Measurements from ENCODE around the gene CREB5. TPM values are rescaled to one million over a fixed set of nuclear protein-coding genes. Genes with fewer than 3 reads are reported as not detected.

Gene CREB5
- total RNA-seq, 2 donors from 2014 or later = 0.72 TPM; not detected in 1

DNA sequence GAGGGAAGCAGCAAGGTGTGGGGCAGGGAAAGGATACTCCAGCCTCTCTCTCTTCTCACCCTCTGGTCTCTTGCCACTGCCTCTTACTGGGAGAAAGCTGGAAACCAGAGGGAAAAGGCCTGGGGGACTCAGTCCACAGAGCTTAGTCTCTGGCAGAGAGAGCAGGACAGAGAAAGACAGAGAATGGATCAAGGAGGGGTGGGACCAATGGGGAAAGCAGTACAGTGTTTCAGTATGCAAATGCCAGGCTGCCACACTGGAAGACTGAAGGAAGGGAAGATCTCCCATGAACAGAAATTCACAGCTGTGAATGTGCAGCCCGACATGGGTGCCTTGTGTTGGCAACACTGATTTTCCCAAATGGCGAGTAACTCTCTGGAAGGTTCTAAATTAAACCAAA is 40.4 kb downstream of the CREB5 start:
- no peaks in the 10 kb centered on the region for H3K9me3 Mint-ChIP-seq

DNA sequence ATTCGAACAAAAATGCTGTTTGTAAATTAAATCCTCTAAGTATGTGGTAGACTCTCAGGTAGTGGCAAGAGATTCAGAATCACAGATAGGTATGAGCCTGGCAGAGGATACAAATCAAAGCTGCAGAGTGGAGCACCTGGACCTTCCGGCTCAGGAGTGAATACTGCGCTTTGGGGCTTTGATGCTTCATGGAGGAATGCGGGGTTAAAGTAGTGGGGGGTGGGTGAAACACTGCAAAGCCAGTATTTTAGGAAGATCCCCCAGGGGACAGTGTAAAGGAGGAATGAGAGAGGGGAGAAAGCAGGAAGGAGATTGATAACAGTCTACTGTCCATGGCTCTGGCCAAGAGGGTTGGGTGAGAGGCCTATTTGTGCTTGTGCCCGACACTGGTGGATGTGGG is 43.2 kb downstream of the CREB5 start:
- no peak for DNase-seq (ENCODE audit: low spot score in 2 of 2)
- H3K27ac Mint-ChIP-seq = no peak overlapping the region
- no peak for ATAC-seq
- H3K9me3 Mint-ChIP-seq = peaks cover 0 to 2% of the 10 kb centered on the region in 2 donors
- no peaks in the 10 kb centered on the region for H3K36me3 Mint-ChIP-seq

More for the DNA sequence above, 40.4 kb downstream of the CREB5 start:
- no peak for ATAC-seq
- DNase-seq (ENCODE audit: low spot score in 2 of 2) = no peak
- no peaks in the 10 kb centered on the region for H3K36me3 Mint-ChIP-seq
- no peak overlapping the region for H3K27ac Mint-ChIP-seq

DNA sequence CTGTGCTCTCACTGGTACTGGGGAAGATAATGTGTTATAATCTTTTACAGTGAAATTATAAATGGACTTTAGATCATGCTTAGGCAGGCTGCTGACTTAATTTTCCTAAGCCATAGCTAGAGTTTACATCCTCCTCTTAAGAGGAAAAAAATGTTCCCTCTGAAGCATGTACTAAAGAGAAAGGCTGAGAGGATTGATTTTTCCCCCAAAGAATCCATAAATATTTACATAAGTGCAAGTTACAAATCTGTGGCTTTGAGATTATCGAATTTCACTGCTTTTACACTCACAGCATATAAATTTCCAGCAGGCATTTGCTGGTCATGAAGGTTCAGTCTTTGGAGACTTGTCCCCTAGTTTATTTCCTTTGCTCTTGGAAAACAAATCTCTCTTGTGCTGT is 43.7 kb downstream of the CREB5 start:
- no peak for DNase-seq (ENCODE audit: low spot score in 2 of 2)

DNA sequence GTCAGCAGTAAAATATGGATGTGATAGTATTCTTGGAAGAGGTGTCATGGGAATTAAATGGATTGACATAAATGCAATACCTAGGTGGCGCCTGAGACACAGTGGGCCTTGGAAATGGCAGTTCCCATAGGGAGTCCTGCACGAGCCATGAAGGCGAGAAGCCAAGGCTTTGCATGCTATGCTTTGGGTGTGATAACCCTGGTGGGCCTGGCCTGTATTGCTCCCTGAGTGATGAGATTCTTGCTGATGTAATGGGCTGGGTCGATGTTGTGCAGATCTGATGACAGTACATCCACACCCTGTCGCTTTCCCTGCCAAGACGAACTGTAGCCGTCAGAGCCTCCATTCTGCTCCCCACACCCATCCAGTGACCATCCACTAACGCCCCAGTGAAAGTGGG is 46.4 kb downstream of the CREB5 start:
- Mint-ChIP-seq H3K36me3 (no peaks in the 10 kb centered on the region), H3K9me3 (peaks cover 0 to 3% of the 10 kb centered on the region in 2 donors), H3K27ac (no peak overlapping the region)
- DNase-seq (ENCODE audit: low spot score in 2 of 2) (no peak), ATAC-seq (no peak)

More for the DNA sequence above, 43.7 kb downstream of the CREB5 start:
- Mint-ChIP-seq H3K36me3 (no peaks in the 10 kb centered on the region), H3K9me3 (peaks cover 0 to 3% of the 10 kb centered on the region in 2 donors), H3K27ac (no peak overlapping the region)
- no peak for ATAC-seq

DNA sequence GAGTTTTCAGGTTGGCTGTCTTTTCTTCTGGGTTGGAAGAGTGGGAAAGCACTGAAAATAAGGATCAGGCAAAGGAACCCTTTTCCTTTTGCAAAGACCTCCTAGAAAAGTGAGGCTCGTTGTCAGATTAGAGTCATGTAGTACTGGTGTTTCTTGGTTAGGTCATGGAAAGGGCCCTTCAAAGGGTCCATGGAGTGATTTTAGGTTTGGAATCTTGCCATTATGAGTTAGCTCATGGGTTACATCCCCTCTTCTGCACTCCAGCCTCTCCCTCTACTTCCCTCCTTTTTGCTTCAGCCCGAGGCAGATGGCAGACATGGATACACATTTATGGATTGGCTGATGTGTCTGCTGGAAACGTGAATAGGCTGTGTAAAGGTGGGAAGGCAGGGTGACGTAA is 47.0 kb downstream of the CREB5 start:
- H3K9me3 Mint-ChIP-seq = peaks cover 0 to 3% of the 10 kb centered on the region in 2 donors
- no peak overlapping the region for H3K27ac Mint-ChIP-seq
- peaks cover 0 to 4% of the 10 kb centered on the region in 2 donors for H3K36me3 Mint-ChIP-seq
- ATAC-seq (no peak), DNase-seq (ENCODE audit: low spot score in 2 of 2) (no peak)

DNA sequence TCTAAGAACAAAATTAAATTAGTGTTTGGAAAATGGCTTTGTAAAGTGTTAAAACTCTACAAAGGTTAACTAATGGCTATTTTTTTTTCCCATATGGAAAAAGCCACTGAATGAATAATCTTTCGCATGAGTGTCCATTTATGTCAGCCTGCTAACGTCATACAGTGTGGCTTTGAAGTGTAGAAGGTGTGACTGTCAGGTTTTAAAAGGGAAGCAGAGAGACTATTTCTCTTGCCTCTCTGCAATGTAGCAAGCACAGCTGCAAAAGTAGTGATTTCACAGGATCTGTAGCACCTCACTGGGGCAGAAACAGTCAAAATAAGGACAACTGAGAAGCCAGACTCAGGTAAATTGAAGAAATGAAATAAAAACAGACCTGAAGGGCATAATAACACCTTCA is 53.4 kb downstream of the CREB5 start:
- Mint-ChIP-seq H3K36me3 (peaks cover 0 to 4% of the 10 kb centered on the region in 2 donors), H3K27ac (no peak overlapping the region), H3K9me3 (no peaks in the 10 kb centered on the region)
- ATAC-seq (no peak), DNase-seq (ENCODE audit: low spot score in 2 of 2) (no peak)

DNA sequence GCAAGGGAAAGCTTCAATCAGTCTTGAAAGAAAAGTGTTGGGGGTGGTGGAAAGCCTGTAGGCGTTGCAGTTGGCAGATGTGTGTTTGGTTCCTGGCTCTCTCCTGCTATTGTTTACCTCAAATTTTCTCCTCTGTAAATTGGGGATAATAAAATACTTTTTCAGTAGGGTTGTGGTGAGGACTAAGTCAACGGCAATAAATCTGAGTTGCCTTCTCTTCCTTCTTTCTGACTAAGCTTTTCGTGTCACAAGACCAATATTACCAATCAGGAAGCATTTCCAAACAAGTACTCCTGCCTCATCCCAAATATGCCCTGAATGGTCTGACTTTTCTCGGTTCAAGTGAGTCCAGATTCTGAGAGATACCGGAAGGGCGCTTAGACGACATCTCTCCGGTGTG is 54.0 kb downstream of the CREB5 start:
- peaks cover 0 to 4% of the 10 kb centered on the region in 2 donors for H3K36me3 Mint-ChIP-seq

DNA sequence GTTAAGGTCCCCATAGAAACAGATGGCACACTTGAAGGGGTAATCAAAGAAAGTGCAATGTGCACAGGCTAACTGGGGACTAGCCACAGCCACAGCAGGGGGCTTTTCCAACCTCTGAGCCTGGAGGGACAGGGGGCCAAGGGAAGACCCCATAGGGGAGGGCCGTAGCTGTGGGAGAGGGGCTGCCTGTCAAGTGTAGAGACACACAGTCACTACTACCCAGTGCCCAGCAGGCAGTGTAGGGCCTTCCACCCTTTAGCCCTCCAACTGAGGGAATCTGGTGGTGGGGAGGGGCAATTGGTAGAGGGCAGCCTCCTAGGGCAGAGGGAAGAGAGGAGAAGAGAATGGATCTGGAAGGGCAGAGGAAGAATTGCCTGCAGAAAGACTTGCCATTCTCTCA is 54.6 kb downstream of the CREB5 start:
- no peak overlapping the region for H3K27ac Mint-ChIP-seq
- no peak for DNase-seq (ENCODE audit: low spot score in 2 of 2)
- no peaks in the 10 kb centered on the region for H3K9me3 Mint-ChIP-seq
- H3K36me3 Mint-ChIP-seq = peaks cover 0 to 4% of the 10 kb centered on the region in 2 donors
- ATAC-seq = no peak

More for the DNA sequence above, 54.0 kb downstream of the CREB5 start:
- Mint-ChIP-seq H3K9me3 (no peaks in the 10 kb centered on the region), H3K27ac (no peak overlapping the region)
- no peak for DNase-seq (ENCODE audit: low spot score in 2 of 2)
- ATAC-seq = no peak

DNA sequence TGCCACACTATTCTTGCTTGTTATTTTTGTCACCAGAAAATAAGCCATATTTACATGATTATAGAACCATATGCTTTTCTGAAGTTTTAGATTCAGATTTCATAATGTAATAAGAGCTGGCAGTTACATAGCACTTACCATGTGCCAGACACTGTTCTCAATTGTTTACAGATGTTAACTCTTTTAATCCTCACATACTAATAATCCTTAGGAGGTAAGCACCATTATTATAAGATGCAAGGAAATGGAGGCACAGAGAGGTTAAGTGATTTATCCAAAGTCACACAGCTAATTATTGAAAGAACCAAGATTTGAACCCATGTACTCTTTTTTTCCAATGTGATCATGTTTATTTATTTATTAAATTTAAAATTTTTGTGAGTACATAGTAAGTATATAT is 57.2 kb downstream of the CREB5 start:
- ATAC-seq = no peak
- Mint-ChIP-seq H3K9me3 (no peaks in the 10 kb centered on the region), H3K36me3 (no peaks in the 10 kb centered on the region), H3K27ac (no peak overlapping the region)
- no peak for DNase-seq (ENCODE audit: low spot score in 2 of 2)

DNA sequence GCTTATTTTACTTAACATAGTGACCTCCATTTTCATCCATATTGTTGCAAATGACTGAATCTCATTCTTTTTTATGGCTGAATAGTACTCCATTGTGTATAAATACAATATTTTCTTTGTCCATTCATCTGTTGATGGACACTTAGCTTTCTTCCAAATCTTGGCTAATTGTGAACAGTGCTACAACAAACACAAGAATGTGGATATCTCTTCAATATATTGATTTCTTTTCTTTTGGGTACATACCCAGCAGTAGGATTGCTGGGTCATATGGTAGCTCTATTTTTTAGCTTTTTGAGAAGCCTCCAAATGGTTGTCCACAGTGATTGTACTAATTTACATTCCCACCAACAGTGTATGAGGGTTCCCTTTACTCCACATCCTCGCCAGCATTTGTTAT is 58.0 kb downstream of the CREB5 start:
- ATAC-seq (no peak), DNase-seq (ENCODE audit: low spot score in 2 of 2) (no peak)
- H3K9me3 Mint-ChIP-seq = no peaks in the 10 kb centered on the region
- H3K27ac Mint-ChIP-seq = no peak overlapping the region
- no peaks in the 10 kb centered on the region for H3K36me3 Mint-ChIP-seq

DNA sequence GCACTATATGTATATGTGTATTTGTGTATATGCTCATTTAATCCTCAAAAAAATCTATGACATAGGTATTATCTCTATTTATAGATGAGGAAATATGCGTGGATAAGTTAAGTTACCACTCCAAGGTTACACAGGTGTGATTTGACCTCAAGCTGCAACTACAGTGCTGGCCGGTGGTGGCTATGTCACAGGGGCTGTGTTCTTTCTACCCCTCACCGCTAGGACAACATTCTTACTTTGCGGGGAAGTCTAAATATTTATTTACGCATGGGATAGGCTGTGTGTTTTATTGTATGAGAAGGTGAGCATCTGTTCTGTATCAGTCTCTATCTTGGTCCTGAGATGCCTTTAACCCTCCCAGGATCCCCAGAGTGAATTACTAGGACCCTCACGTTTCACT is 60.0 kb downstream of the CREB5 start:
- DNase-seq (ENCODE audit: low spot score in 2 of 2) = no peak
- no peaks in the 10 kb centered on the region for H3K9me3 Mint-ChIP-seq

DNA sequence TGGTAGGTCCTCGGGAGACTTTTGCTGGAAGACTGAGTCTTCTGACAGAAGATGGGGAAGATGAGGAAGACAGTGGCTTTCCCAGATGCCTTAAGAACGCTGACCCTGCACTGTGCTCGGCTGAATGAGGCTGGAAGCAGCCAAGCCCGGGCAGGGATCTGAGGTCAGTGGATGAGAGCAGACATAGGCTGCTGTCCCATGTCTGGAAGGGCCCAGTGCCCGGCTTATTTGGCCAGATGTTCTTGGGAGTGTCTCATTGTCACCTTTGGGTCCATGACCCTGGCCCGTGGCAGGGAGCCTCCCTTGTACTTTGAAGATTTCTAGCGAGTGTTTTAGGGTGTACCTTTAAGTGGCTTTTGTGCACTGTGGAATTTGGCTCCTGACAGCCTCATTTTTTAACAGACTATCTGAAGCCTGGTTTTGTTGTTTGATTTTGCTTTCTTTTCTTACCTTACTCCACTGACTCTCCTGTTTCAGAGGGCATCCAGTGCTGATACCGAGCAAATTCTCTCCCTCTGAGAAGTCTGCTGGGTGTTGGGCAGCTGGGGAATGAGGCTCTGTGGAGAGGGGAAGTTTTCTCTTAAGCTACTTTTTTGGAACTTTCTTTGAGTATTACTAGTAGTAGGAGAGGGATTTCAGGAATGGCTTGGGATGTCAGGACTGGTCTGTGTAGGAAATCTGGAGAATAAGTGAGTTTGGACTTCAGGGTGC is 61.4 kb downstream of the CREB5 start:
- DNase-seq (ENCODE audit: low spot score in 2 of 2) = no peak
- ATAC-seq = no peak
- Mint-ChIP-seq H3K27ac (no peak overlapping the region), H3K9me3 (no peaks in the 10 kb centered on the region), H3K36me3 (no peaks in the 10 kb centered on the region)

More for the DNA sequence above, 60.0 kb downstream of the CREB5 start:
- no peaks in the 10 kb centered on the region for H3K36me3 Mint-ChIP-seq
- H3K27ac Mint-ChIP-seq = no peak overlapping the region
- ATAC-seq = no peak

DNA sequence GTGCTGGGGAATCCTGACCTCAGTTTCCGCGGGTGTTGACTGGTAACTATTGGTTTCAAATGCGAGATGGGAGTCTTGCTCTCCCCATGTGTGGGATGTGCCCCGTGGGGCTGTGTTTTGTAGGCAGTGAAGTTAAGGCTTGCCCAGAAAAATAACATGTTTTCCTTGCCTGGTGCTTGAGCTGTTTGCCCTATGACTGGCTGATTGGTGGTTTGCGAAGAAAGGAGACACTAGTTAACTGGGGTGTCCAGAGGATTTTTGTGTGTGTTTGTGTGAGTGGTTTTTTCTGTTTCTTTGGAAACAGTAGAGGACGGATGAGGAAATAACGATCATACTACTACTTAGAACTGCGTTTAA is 61.9 kb downstream of the CREB5 start:
- DNase-seq (ENCODE audit: low spot score in 2 of 2) (no peak), ATAC-seq (no peak)
- H3K9me3 Mint-ChIP-seq = no peaks in the 10 kb centered on the region
- no peak overlapping the region for H3K27ac Mint-ChIP-seq
- H3K36me3 Mint-ChIP-seq = no peaks in the 10 kb centered on the region

DNA sequence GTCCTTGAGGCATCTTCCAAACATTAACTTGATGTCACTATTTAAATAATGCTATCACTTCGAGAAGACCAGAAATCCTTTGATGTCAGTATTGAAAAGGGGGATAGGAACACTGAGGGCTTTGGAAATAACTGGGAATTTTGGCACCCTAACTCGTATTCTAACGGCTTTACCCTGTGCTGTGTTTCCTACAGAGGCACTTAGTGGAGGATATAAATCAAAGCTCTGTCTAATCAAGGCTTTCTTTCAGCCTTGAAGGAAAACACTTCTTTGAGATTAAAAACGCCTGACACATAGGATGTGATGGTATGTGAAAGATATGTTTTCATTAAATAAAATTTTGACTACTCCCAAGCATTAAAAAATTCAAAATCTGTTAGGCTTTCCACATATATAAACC is 62.3 kb downstream of the CREB5 start:
- no peaks in the 10 kb centered on the region for H3K9me3 Mint-ChIP-seq
- DNase-seq (ENCODE audit: low spot score in 2 of 2) (no peak), ATAC-seq (no peak)
- no peaks in the 10 kb centered on the region for H3K36me3 Mint-ChIP-seq
- H3K27ac Mint-ChIP-seq = no peak overlapping the region

DNA sequence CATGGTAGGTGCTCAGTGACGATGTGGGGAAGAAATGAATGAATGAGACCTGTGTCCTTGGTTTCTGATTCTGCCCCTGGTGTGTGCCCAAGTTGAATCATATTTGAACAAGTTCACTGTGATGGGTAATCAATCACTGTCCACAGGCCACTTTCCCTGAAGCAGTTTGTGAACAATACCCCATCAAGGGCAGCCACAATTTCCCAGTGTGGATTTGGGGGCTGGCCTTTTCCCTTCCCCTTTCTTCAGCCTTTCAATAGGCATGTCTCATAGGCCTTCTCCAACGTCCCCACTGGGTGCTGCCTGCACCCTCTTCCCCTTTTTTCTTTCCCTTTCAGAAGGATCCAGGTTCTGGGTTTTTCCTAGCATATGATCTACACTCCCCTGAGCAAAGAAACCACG is 64.7 kb downstream of the CREB5 start:
- ATAC-seq = no peak
- Mint-ChIP-seq H3K36me3 (no peaks in the 10 kb centered on the region), H3K27ac (no peak overlapping the region), H3K9me3 (no peaks in the 10 kb centered on the region)
- no peak for DNase-seq (ENCODE audit: low spot score in 2 of 2)

DNA sequence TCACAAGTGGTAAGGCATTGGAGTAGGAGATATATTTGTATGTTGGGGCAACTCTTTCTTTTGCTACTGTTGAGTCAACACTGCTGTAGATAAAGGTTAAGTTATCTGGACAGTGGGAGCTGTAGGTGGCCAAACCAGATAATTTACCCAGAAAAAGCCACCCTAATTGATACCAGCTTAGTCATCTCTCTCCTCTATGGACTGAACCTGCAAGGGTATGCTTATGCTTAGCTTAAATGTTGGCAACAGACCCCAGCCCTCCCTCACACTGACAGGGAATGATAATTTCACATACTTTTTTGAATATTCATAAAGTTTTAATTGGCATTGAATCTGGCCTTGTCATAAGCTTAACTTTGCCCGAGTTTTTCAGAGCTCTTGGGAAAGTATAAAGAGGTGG is 66.3 kb downstream of the CREB5 start:
- Mint-ChIP-seq H3K27ac (no peak overlapping the region), H3K36me3 (no peaks in the 10 kb centered on the region)
- DNase-seq (ENCODE audit: low spot score in 2 of 2) = no peak

DNA sequence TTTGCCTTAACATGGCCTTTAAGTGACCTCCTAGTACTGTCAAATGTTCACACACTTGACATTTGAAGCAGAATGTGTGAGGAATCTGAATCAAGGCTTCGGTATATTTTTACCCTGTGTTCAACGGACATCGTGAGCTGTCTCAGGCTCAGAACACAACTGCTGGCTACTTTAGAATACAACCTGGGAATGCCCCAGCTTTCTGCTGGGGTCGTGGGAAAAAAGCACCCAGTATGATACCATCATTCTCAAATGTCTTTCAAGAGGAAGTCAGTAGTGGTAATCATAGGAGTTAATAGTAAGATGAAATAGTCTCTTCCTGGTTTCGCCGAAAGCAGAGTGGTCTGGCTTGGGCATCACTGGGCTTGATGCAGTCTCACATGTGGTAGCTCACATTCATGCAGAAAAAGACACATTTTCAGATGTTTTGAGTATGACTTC is 67.2 kb downstream of the CREB5 start:
- DNase-seq (ENCODE audit: low spot score in 2 of 2) (no peak), ATAC-seq (no peak)
- H3K27ac Mint-ChIP-seq = no peak overlapping the region
- no peaks in the 10 kb centered on the region for H3K36me3 Mint-ChIP-seq
- no peaks in the 10 kb centered on the region for H3K9me3 Mint-ChIP-seq

More for the DNA sequence above, 66.3 kb downstream of the CREB5 start:
- H3K9me3 Mint-ChIP-seq = no peaks in the 10 kb centered on the region
- ATAC-seq = no peak

DNA sequence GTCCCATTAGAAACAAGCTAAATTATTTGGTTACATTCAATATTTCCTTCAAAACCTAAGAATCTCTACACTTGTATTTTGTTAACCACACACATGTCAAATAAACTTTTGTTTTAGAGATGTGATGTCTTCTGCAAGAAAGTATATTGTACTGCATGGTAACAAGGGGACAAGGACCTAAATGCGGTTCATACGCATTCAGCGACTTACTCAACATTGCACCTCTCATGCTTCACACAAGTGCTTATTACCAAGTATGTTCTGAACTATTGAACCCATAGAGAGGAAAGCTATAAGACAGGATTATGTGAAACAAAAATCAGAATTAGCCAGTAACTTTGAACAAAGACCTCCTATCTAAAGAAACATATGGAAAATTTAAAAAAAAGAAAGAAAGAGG is 68.3 kb downstream of the CREB5 start:
- no peaks in the 10 kb centered on the region for H3K9me3 Mint-ChIP-seq
- no peaks in the 10 kb centered on the region for H3K36me3 Mint-ChIP-seq
- no peak for DNase-seq (ENCODE audit: low spot score in 2 of 2)
- no peak for ATAC-seq
- peak overlapping the region in 1 of 2 donors; percentile 4 for H3K27ac Mint-ChIP-seq
